KMS-11 (cell line): ENCODE measurements around the gene SLX9.

Experiments
- H2AFZ ChIP-seq: fragments of 200-600 bp; sonication (generic); 2 replicates; pipeline ENCODE4 v1.6.1; 2016; ENCODE audit warnings: antibody characterized with exemption, mixed run types, low read depth
- H3K27ac ChIP-seq: fragments of 200-600 bp; sonication (generic); 2 replicates; pipeline ENCODE4 v1.6.1; 2016; ENCODE audit warnings: mild to moderate bottlenecking, mixed run types
- H3K27me3 ChIP-seq: fragments of 200-600 bp; sonication (generic); 2 replicates; pipeline ENCODE4 v1.6.1; 2017; ENCODE audit warnings: mild to moderate bottlenecking, low read depth, mixed run types, moderate library complexity; ENCODE audit not compliant: insufficient read depth
- H3K36me3 ChIP-seq: fragments of 200-600 bp; sonication (generic); 2 replicates; pipeline ENCODE4 v1.6.1; 2017; ENCODE audit warnings: mild to moderate bottlenecking, mixed run types; ENCODE audit not compliant: insufficient read depth
- H3K4me1 ChIP-seq: fragments of 200-600 bp; sonication (generic); 2 replicates; pipeline ENCODE4 v1.6.1; 2016; ENCODE audit warnings: mild to moderate bottlenecking, low read depth, mixed run types; ENCODE audit not compliant: poor library complexity, severe bottlenecking
- H3K4me2 ChIP-seq: fragments of 200-600 bp; sonication (generic); 2 replicates; pipeline ENCODE4 v1.7.0; 2016; ENCODE audit warnings: mild to moderate bottlenecking, mixed run types
- H3K4me3 ChIP-seq: fragments of 200-600 bp; sonication (generic); IDR thresholded peaks from 2 replicates; pipeline ENCODE4 v1.6.1; 2017; ENCODE audit warnings: low read depth, low read length, mixed read lengths; ENCODE audit not compliant: insufficient read depth
- H3K79me2 ChIP-seq: fragments of 200-600 bp; sonication (generic); 2 replicates; pipeline ENCODE4 v1.6.1; 2016; ENCODE audit warnings: low read depth, mixed run types; ENCODE audit not compliant: insufficient read depth
- H3K9ac ChIP-seq: fragments of 200-600 bp; sonication (generic); 2 replicates; pipeline ENCODE4 v1.6.1; 2016; ENCODE audit warnings: mild to moderate bottlenecking, mixed run types
- H4K20me1 ChIP-seq: fragments of 200-600 bp; sonication (generic); 2 replicates; pipeline ENCODE4 v1.6.1; 2016; ENCODE audit warnings: mild to moderate bottlenecking, mixed run types; ENCODE audit not compliant: insufficient read depth
- CTCF ChIP-seq: fragments of 200-600 bp; sonication (generic); conservative IDR thresholded peaks from 2 replicates; pipeline ENCODE4 v1.6.1; 2017; ENCODE audit warnings: low read depth, mild to moderate bottlenecking, antibody characterized with exemption, low read length, moderate library complexity, mixed read lengths

SLX9 gene

GRCh38 chr21:44947930-44948331 is 8.1 kb downstream of the SLX9 start:
- Histone ChIP-seq H3K4me1 (peaks cover 38% of the 10 kb centered on the region), H3K36me3 (peaks cover 3% of the 10 kb centered on the region; the same call in 1 of the 2 replicates), H3K27ac (no peak overlapping the region), H3K27me3 (no peaks in the 10 kb centered on the region), H3K79me2 (peaks cover 69% of the 10 kb centered on the region; the same call in 1 of the 2 replicates), H2AFZ (no peak overlapping the region), H4K20me1 (0 out of 2 replicates have a peak, but pooled peaks cover 3% of the 10 kb centered on the region), H3K4me3 (no peak overlapping the region), H3K9ac (no peak overlapping the region), H3K4me2 (no peak overlapping the region)
- TF ChIP-seq CTCF = no peak

- Histone ChIP-seq H3K4me2 (no peak overlapping the region), H3K27ac (no peak overlapping the region), H3K79me2 (peaks cover 69% of the 10 kb centered on the region), H3K4me3 (no peak overlapping the region), H3K27me3 (no peaks in the 10 kb centered on the region), H4K20me1 (0 out of 2 replicates have a peak, but pooled peaks cover 3% of the 10 kb centered on the region), H3K36me3 (peaks cover 3% of the 10 kb centered on the region; the same call in 1 of the 2 replicates), H3K4me1 (peaks cover 44% of the 10 kb centered on the region), H2AFZ (no peak overlapping the region), H3K9ac (no peak overlapping the region)
- TF ChIP-seq CTCF = no peak
Observed at GRCh38 chr21:44948426-44949120, 8.7 kb downstream of the SLX9 start.

GRCh38 chr21:44949161-44949778 is 9.4 kb downstream of the SLX9 start:
- H3K36me3 ChIP-seq = peaks cover 3% of the 10 kb centered on the region; the same call in 1 of the 2 replicates

GRCh38 chr21:44949779-44950198 is 10.0 kb downstream of the SLX9 start:
- H3K4me1 ChIP-seq = peaks cover 56% of the 10 kb centered on the region
- peaks cover 70% of the 10 kb centered on the region for H3K79me2 ChIP-seq
- H2AFZ ChIP-seq = no peak overlapping the region
- H4K20me1 ChIP-seq = 0 out of 2 replicates have a peak, but pooled peaks cover 3% of the 10 kb centered on the region
- peak overlapping the region; percentile 15; the same call in 1 of the 2 replicates for H3K27ac ChIP-seq
- peaks cover 3% of the 10 kb centered on the region; the same call in 1 of the 2 replicates for H3K36me3 ChIP-seq
- H3K4me3 ChIP-seq = no peak overlapping the region
- no peaks in the 10 kb centered on the region for H3K27me3 ChIP-seq
- H3K9ac ChIP-seq = no peak overlapping the region
- peak overlapping the region; percentile 9 for H3K4me2 ChIP-seq
- TF ChIP-seq CTCF = peak; percentile 97

More at GRCh38 chr21:44949161-44949778, 9.4 kb downstream of the SLX9 start:
- peaks cover 70% of the 10 kb centered on the region for H3K79me2 ChIP-seq
- no peak overlapping the region for H2AFZ ChIP-seq
- H3K27me3 ChIP-seq = no peaks in the 10 kb centered on the region
- TF ChIP-seq CTCF = no peak
- H3K4me1 ChIP-seq = peaks cover 51% of the 10 kb centered on the region
- H3K4me2 ChIP-seq = peak overlapping the region; percentile 9; the same call in 1 of the 2 replicates
- no peak overlapping the region for H3K4me3 ChIP-seq
- no peak overlapping the region for H3K9ac ChIP-seq
- H4K20me1 ChIP-seq = 0 out of 2 replicates have a peak, but pooled peaks cover 3% of the 10 kb centered on the region
- H3K27ac ChIP-seq = peak overlapping the region; percentile 15; the same call in 1 of the 2 replicates
